Nucleus accumbens (tissue), 56 donors: ENCODE data around the gene PRDM12.

Experiments
- DNase-seq, 56 donors: peaks; one replicate each; lab custom pipeline; 2025; lab: John Stamatoyannopoulos, UW

The PRDM12 gene

DNA sequence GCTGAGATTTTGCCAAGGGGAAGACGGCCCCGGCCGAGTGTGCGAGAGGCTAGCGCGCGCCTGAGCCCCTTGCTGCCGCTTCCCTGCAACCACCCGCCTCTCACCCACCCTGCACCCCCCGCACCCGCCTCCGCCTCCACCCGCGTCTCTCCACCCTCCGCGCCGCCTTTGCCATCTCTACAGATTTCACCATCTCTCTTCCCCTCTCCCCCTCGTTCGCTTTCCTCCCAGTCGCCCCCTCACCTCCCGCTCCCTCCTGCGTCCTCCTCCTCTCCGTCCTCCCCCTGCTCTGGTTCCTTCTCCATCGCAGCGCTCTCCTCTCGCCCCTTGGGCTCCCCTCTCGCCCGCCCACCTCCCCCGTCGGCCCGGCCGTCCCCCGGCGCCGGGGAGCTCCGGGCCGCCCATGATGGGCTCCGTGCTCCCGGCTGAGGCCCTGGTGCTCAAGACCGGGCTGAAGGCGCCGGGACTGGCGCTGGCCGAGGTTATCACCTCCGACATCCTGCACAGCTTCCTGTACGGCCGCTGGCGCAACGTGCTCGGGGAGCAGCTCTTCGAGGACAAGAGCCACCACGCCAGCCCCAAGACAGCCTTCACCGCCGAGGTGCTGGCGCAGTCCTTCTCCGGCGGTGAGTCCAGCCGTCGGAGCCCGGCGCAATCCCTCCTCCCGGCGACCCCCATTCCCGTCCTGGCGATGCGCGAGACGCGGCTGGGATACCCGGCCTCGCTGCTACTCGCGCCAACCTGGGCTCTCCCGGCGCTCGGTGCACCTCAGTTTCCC lies at the start of gene PRDM12:
PRDM12 (plus strand) TSS at position 344 of the 778 bp plus-strand sequence; CDS start at position 404, 60 bp downstream.
- DNase-seq, result no peak

DNA sequence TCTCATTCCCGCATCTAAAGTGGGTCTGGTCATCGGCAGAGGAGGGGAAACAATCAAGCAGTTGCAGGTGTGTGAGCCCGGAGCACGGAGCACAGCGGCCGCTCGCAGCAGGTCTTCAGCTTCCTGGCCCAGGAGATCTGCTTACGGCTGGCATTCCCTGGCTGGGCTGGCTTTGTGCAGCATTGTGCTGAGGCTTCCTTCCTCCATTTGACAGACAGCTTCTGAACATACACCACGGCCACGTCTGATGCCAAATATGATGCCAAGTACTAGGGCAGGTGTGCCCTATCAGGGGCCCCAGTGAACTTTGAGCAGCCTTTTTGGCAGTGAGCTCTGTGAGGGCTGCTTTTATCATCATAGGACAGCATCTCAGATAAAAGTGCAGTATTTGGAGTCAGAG lies 47.9 kb upstream of the PRDM12 start:
- DNase-seq, result no peak

DNA sequence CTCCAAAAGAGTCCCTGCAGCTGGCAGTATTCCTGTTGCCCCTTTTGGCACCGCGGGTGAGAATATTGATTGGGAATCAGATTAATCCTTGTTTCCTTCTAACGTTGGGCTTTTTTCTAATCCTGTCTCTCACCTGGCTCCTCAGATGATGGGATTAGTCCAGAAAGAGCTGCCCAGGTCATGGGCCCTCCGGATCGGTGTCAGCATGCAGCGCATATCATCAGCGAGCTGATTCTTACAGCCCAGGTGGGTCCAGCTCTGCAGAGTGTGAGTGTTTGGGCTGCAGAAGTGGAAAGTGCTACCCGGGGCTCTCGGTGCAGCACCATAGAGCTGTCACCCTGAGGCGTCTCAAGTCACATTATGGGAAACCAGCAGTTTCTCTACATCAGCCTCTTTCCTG lies 40.9 kb upstream of the PRDM12 start:
- no peak for DNase-seq

- no peak for DNase-seq
Observed at GRCh38 chr9:130624154-130624553, 40.2 kb upstream of the PRDM12 start.

GRCh38 chr9:130626249-130626996 lies 38.0 kb upstream of the PRDM12 start:
- no peak for DNase-seq

GRCh38 chr9:130627051-130627450 lies 37.3 kb upstream of the PRDM12 start:
- DNase-seq, result peak in 14 of 56 donors; percentile 10 to 55 (median 23)

GRCh38 chr9:130627896-130628792 lies 36.2 kb upstream of the PRDM12 start:
- DNase-seq, result no peak

DNA sequence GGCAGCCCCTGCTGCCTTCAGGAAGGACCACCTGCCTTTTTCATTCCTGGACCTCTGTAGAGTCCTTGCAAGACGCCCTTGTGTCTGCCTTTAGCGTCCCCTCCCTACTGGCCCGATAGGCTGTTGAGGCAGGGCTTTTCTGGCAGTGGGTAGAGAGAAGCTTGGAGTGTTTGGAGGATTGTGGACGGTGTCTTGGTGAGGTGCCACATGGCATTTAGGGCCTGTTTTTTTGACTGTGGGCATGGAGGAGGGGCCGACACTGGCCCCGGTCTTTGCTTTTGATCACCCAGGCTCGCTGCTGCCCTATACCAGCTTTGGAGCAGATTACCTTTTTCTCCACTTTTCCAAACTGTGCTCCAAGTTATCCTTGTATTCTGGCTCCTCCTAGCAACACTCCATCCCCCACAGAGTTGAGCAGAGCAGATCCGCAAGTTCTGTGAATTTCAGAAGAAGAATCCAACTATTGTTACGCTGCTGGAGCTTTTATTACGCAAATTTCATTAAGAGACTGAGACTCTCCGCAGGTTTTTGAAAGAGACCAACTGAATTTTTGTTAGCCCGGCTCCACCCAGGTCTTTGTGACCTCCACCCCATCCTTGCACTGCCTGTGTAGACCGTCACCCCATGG lies 34.8 kb upstream of the PRDM12 start:
- DNase-seq, result peak in 18 of 56 donors; percentile 3 to 52 (median 11)

DNA sequence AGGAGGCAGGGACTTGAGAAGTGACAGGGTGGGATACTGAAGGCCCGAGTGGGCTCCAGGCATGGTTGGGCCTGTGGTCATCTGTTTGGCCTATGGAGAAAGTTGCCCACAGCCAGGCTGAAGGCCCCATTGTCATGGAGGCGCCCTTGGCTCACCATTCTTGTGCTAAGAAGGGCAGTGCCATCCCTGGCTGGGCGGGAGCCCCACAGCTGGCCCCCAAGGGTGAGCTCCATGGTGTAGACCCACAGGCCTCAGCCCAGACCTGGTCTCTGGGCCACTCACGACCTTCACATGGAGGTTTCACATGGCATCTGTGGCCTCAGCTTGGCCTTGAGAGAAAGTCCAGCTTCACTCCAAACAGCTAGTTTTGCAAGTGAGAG lies 34.3 kb upstream of the PRDM12 start:
- no peak for DNase-seq

DNA sequence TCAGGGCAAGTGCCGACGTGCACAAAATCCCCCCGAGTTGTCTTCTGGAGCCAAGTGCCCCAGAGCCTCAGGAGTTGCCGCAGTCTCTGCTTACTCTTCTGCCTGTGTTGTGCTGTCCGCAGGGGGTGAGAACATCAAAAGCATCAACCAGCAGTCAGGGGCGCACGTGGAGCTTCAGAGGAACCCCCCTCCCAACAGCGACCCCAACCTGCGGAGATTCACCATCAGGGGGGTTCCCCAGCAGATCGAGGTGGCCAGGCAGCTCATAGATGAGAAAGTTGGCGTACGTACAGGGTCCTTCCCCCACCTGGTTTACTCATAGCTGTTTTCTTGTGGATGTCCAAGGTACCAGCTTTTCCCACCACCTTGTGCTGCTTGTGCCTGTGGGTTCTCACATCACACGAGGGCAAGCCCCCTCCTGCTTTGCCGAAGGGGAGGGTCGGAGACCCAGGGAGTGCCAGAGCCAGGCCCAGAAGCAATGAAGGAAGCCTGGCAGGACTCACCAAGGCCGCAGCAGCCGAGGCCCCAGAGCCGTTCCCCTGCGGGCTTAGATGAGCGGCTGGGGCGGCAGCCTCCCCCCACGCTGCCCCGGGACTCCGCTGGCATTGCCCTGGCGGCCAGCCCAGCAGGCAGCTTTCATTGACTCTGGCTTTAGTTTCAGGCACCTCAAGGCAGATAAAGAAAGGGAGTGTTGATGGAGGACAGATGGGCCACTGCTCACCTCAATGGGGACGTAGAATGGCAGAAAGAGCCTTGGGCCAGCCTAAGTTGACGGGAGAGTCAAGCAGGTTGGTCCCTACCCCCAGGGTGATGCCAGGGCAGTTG lies 33.7 kb upstream of the PRDM12 start:
- DNase-seq, result peak in 7 of 56 donors; percentile 4 to 45 (median 14)

- no peak for DNase-seq
Observed at GRCh38 chr9:130631331-130632080, 32.9 kb upstream of the PRDM12 start.

DNA sequence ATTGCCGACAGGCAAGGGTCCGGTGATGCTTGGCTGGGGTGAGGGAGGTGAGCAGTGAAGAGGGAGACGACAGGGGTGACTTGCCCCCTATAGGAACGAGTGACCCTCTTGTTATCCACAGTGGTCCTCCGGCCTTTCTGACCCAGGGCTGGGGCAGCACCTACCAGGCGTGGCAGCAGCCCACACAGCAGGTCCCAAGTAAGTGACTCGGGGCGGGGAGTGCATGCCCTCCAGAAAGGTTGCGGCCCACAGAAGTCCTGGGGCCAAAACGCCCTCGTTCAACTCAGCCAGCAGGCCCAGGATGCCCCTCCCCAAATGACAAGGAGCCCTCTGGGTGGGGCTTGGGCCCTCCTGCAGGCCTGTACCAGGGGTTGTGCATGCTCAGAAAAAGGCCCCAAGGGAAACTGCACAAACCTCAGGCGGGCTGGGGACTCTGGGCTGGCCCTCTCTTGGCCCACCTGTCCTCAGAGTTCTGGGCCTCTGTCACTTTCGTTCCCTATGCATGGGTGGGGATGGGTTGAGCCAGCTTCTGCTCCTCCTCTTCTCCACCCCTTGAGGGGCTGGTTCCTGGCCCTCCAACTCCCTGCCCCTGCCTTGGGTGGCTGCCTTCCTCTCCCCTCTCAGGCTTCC lies 32.2 kb upstream of the PRDM12 start:
- DNase-seq, result no peak

DNA sequence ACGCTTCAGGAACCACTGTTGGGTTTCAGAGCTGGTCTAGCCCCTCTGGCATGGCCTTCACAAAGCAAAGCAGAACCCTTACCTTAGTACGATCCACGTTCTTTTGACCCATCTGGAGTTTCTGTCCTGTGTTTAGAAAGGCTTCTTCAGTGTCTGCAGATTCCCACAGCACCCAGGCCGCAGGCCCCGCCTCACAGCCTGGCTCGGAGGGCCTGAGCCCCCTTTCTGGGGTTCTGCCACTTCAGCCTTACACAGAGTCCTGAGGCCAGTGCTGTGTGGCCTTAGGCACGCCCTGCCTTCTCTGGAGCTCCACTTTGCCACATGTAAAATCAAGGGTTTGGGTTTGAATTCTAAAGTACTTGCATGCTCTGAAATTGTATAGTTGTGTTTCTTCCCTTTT lies 31.6 kb upstream of the PRDM12 start:
- DNase-seq, result no peak

GRCh38 chr9:130633336-130634190 lies 30.8 kb upstream of the PRDM12 start:
- DNase-seq, result no peak

DNA sequence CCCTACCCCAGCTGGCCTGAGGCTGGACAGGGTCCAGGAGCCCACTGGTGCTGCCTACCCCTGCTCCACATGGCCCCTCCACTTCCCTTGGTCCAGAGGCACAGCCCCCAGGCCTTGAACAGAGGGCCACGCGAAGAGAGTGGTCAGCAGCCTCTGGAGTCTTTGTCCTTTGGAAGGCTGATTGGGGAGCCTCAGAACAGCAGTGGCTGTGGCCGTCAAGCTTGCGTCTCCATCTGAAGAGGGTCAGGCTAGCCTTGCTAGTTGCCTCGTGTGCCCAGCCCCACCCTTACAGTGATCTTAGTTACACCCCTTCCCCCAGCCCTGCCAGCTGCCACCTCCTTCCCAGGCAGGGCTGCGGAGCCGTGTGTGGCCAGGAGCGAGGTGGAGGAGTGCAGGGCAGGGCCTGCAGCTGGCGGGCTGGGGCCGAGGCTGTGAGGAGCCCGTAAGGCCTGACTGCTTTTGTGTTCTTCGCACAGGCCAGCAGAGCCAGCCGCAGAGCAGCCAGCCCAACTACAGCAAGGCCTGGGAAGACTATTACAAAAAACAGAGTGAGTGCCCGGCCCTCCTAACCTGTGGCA lies 30.1 kb upstream of the PRDM12 start:
- DNase-seq, result no peak

- DNase-seq, result no peak
Observed at GRCh38 chr9:130634801-130635200, 29.6 kb upstream of the PRDM12 start.

DNA sequence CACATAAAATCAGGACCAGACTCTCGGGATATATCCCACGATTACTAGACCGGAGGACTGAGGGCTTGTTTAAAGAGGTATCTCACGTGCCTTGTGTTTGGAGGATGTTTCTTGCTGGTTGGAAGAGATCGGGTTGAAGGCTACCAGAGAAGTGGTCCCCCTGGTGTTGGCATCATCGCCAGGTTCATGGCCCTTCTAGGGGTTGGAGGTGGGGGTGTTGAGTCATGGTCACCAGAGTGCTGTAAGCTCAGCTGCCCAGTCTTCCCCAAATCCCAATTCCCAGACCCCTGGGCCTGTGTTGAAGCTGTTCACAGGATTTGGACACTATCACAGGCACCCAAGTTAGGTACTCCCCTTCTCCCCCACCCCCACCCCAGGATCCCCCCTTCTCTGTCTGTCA lies 29.1 kb upstream of the PRDM12 start:
- DNase-seq, result no peak
